GM18858 (cell line): Measurements from ENCODE around the gene SLC13A5.
"Not testable (repeated sequence)": the region's sequence is repeated elsewhere in the genome, so short reads cannot be mapped to it uniquely, and the experiment has no call there.

Experiments
- ATAC-seq: cut with Tn5 transposase; IDR thresholded peaks from one replicate; pipeline ENCODE4 v1.9.1; 2021; ENCODE audit not compliant: unreplicated experiment

Gene SLC13A5

GRCh38 chr17:6711081-6711674 is 2.0 kb downstream of the SLC13A5 start:
- no peak for ATAC-seq

DNA sequence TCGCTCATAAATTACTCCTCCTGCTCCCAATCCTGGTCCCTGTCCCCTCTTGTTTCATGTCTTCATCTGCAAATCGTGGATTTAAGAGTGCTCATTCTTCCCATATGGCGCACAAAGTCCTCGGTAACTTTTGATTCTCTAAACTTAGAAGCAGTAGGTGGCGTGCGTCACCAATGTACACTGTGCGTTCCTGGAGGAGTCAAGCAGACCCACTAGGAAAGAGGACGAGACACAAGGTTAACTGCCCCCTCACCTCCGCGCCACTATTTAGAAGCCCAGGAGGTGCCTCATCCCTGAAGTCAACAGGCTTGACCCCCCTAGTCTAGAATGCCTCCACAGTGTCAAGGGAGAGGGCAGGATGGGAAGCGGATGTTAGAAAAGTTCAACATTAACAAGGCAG is 2.9 kb downstream of the SLC13A5 start:
- ATAC-seq = no peak

GRCh38 chr17:6708357-6708961 is 4.7 kb downstream of the SLC13A5 start:
- no peak for ATAC-seq

DNA sequence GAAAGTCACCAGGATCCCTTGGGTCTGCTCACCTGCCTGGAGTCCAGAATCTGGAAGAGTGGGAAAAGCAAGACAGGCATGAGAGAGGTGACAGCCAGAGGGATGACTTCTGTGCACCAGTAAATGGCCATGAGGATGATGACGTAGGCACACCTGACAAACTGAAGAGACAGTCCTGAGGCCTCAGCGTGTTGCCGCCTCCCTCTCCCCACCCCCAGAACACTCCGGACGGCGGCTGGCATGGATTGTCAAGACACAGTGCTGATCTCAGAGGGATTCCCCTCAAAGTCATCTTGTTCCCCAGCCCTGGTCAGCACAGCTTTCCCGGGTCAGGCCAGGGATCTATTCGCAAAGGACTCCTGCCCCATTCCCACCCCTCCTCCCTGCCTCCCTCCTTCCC is 6.2 kb downstream of the SLC13A5 start:
- no peak for ATAC-seq

DNA sequence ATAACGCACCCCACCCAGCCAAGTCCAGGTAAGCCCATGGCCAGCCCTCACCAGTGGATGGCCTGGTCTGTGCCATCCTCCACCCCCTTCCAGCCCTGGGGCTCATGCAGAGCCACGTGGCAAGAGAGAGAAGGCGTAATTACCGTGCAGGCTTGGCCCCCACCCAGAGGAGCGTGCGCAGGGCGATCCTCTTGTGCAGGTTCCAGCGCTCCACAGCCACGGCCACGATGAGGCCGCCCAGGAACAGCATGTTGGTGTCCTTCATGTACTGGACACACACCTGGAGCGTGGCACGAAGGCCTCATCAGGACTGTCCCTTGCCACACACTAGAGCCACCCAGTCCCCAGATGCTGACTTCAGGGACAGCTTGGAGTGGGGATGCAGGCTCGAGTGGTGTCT is 6.7 kb downstream of the SLC13A5 start:
- ATAC-seq = no peak

DNA sequence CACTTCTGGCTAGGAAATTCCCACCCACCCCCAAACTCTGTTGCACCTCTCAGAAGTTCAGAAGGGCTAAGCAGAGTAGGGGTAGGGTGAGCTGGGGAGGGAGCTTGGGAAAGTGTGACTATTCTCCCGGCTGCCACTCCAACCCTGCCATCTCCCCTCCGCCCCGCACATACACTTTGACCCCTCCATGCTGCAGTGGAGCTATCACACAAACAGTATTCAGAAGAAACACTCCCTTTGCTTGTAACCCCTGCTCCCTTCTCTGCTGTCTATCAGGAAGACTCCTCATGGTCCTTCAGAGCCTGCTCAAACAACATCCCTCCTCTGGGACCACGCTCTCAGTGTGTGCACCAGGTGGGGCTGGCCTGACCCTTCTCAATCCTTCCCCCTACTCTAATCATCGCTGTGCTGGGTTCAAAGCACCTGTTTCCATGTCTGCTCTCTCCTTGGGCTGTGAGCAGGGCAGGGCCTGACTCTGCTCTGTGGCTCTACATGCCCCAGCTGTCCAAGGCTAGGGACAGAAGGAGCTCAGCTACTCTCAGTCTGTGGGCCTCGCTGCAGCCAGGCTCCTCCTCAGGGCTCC is 8.6 kb downstream of the SLC13A5 start:
- no peak for ATAC-seq

DNA sequence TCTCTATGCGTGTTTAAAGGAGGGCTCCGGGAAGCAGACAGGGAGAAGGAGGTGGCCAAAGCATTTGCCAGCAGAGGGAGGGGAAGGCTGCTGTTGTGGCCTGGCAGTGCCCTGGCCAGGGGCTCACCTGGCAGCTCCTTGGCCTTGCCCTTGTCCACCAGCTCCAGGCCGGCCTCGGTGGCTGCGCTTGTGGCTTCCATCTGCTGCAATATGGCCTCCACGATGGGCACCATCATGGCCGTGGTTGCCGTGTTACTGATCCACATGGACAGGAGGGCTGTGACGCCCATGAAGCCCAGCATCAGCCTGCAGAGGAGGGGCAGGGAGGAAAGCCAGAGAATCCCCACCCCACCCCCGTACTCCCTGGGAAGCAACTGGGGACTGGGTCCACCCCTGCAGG is 9.4 kb downstream of the SLC13A5 start:
- ATAC-seq = no peak

GRCh38 chr17:6702567-6703215 is 10.5 kb downstream of the SLC13A5 start:
- no peak for ATAC-seq

DNA sequence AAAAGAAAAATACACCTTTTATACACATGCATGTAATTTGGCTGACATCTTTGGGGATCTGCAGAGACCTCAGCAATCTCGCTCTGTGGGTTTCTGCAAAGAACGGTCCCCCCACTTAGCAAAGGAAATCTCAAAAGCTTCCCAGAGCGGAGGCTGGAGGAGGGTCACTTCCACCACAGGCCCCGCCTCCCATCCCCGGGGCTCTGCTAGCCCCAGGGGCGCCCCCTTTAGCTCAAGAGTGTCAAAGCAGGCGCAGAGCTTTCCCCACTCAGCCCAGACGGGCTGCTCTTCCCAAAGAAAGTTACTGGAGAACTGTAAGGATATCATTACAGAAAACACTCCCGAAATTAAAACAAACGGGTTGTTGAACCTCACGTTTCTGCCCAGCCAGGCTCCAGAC is 11.4 kb downstream of the SLC13A5 start:
- ATAC-seq = no peak

- ATAC-seq = no peak
Measured at GRCh38 chr17:6700948-6701307, 12.2 kb downstream of the SLC13A5 start.

GRCh38 chr17:6699997-6700947 is 12.9 kb downstream of the SLC13A5 start:
- no peak for ATAC-seq

DNA sequence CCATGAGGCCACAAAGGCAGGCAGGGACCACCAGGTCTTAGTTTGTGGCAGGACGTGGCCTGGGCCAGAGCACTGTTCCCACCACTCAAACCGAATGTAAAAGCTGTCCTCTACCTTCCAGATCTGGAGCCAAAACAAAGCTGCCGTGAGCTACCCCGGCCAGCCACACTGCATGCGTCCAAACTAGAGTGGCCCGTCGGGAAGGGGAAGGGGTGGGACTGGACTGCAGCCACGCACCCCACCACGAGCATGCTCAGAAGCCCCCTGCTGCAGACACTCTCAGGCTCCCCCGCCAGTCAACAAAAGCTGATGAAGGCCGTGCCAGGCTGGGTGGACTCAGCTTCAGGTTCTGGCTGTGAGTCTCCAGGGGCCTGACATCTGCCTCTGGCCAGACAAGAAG is 15.2 kb downstream of the SLC13A5 start:
- no peak for ATAC-seq

DNA sequence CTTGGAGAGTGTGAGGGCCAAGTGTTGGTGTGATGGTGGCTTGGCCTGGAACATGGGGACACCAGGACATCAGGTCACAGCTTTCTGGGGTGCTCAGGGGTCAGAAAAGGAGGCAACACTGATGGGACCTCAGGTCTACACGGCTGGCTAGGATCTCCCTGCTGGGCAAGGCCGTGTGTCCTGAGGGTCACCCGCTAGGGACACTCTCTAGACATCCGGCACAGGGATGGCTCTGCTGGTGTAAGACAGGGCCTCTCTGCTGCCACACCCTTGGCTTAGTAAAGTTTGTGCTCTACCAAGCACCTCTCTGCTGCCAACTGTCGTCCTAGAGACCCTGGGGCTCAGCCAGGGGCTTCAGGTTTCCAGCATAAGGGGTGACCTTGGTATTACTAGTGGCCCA is 16.3 kb downstream of the SLC13A5 start:
- no peak for ATAC-seq

GRCh38 chr17:6695565-6695964 is 17.6 kb downstream of the SLC13A5 start:
- no peak for ATAC-seq

DNA sequence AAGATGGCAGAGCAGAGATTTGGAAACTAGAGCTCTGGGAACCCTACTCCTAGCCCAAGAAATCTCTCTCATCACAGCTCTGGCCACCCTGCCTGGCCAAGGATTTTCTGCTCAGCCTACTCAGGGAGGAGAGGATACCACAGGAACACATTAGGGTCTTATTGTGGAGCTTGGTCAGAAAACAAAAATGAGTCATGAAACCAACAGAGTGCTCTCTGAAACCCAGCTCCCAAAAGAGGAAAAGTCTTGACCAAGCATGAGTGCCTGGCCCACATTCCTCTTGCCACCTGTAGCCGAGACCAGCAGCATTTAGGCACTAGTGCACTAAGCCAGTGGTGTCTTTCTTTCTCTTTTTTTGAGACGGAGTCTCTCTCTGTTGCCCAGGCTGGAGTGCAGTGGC is 18.1 kb downstream of the SLC13A5 start:
- ATAC-seq = no peak

DNA sequence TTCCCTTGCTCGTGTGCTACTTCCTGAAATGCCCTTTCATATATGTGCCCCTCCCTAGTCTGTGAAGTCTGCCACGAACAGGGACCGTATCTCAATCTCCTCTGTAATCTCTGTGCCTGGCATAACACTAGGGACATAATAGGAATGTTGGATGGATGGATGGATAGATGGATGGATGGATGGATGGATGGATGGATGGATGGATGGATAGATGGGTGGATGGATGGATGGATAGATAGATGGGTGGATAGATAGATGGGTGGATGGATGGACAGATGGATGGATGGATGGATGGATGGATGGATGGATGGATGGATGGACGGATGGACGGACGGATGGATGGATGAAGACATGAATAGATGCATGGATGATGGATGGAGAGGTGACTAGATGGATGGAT is 21.2 kb downstream of the SLC13A5 start:
- not testable (repeated sequence) for ATAC-seq

- ATAC-seq = no peak
Measured at GRCh38 chr17:6691546-6691945, 21.6 kb downstream of the SLC13A5 start.

GRCh38 chr17:6690641-6691040 is 22.5 kb downstream of the SLC13A5 start:
- no peak for ATAC-seq

DNA sequence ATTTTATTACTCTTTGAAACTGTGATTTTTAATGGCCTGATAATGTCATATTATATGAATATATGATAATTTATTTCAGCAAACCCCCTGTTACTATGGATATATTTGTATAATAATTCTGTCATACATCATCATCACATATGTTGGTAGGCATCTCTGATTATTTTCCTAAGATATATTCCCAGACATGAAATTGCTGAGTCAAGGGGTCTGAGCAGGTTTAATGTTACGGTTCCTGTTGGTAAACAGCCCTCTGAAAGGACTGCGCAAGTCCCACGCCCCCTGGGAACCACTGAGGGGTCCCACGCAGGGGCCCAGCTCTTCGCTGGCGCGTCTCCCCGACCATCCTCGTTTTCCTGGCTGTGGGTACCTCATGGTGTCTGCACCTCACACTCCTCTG is 24.2 kb downstream of the SLC13A5 start:
- ATAC-seq = no peak

DNA sequence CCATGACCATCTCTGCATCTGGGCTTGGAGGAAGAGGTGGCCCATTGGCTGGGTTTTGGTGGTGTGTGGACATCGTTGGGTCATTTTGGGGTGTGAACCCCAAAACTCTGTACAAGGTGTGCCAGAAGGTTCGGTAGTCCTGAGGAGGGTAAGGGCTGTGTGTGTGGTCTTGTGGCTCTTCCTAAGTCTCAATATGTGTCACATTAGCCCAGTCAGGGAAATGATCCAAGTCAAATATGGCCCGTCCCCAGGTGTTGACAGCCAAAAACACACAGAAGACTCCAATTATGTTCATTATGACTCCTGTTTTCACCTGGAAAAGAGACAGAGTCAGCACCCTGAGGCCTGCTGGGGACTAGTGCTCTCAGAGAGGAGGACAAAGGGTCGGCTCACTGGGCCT is 27.1 kb downstream of the SLC13A5 start:
- no peak for ATAC-seq
